BLaER1 (cell line): ENCODE measurements around the gene GCNT4.

Source experiments
- H3K27ac ChIP-seq: shearing (Covaris generic); formaldehyde crosslinking; 2 replicates; pipeline ENCODE4 v1.8.1; 2022
- H3K27me3 ChIP-seq: shearing (Covaris generic); formaldehyde crosslinking; 2 replicates; pipeline ENCODE4 v1.8.1; 2022
- H3K36me3 ChIP-seq: shearing (Covaris generic); formaldehyde crosslinking; 2 replicates; pipeline ENCODE4 v1.8.1; 2022
- H3K4me1 ChIP-seq: shearing (Covaris generic); formaldehyde crosslinking; 2 replicates; pipeline ENCODE4 v1.8.1; 2022
- H3K4me2 ChIP-seq: shearing (Covaris generic); formaldehyde crosslinking; 2 replicates; pipeline ENCODE4 v1.8.1; 2022
- H3K4me3 ChIP-seq: shearing (Covaris generic); formaldehyde crosslinking; 2 replicates; pipeline ENCODE4 v1.8.1; 2022
- H3K9ac ChIP-seq: shearing (Covaris generic); formaldehyde crosslinking; 2 replicates; pipeline ENCODE4 v1.8.1; 2022
- H3K9me3 ChIP-seq: shearing (Covaris generic); formaldehyde crosslinking; 2 replicates; pipeline ENCODE4 v1.8.1; 2022
- H4K20me1 ChIP-seq: shearing (Covaris generic); formaldehyde crosslinking; 2 replicates; pipeline ENCODE4 v1.8.1; 2022
- Cebpa-rat ChIP-seq: shearing (Covaris generic); IDR thresholded peaks from 2 replicates; pipeline ENCODE4 v1.8.1; 2022

Gene GCNT4

DNA sequence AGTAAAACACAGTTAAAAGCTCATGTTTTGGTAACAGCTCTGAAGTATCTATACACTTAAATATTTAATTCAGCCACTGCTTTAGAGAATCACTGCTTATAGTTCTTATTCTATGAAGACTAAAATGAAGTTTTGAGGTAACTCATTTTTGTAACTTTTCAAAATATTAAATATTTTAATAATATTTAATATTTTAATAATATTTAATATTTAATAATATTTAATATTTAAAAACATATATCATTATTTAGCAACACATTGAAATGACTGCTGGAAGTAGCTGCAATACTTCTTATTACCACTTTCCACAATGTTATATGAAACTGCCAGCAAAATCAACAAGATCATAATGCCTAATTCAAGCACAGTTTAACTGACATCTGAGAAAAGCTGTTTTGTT lies 18.7 kb upstream of the GCNT4 start:
- Histone ChIP-seq H3K9ac (no peak overlapping the region), H3K36me3 (no peaks in the 10 kb centered on the region), H4K20me1 (no peaks in the 10 kb centered on the region), H3K4me2 (no peak overlapping the region), H3K27me3 (no peaks in the 10 kb centered on the region), H3K4me3 (no peak overlapping the region), H3K9me3 (no peaks in the 10 kb centered on the region), H3K4me1 (no peaks in the 10 kb centered on the region), H3K27ac (no peak overlapping the region)
- no peak for TF ChIP-seq Cebpa-rat

DNA sequence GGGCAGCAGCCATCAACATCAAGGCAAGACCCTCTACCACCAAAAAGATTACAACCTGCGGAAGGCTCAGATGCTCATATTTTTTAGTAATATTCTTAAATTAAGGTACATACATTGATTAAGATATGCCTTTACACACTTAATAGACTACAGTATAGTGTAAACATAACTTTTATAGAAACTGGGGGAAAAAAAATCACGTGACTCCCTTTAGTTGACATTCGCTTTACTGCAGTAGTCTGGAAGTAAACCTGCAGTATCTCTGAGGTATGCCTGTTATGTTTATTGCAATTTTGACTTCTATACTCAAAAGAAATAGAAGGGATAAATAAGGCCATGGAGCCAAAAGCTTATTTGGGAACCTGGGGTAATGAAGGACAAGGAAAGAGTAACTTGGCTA lies 15.1 kb upstream of the GCNT4 start:
- Histone ChIP-seq H3K9ac (no peak overlapping the region), H3K36me3 (no peaks in the 10 kb centered on the region), H4K20me1 (no peaks in the 10 kb centered on the region), H3K4me3 (no peak overlapping the region), H3K4me1 (no peaks in the 10 kb centered on the region), H3K9me3 (no peaks in the 10 kb centered on the region), H3K27me3 (no peaks in the 10 kb centered on the region), H3K4me2 (no peak overlapping the region), H3K27ac (no peak overlapping the region)
- TF ChIP-seq Cebpa-rat = no peak

DNA sequence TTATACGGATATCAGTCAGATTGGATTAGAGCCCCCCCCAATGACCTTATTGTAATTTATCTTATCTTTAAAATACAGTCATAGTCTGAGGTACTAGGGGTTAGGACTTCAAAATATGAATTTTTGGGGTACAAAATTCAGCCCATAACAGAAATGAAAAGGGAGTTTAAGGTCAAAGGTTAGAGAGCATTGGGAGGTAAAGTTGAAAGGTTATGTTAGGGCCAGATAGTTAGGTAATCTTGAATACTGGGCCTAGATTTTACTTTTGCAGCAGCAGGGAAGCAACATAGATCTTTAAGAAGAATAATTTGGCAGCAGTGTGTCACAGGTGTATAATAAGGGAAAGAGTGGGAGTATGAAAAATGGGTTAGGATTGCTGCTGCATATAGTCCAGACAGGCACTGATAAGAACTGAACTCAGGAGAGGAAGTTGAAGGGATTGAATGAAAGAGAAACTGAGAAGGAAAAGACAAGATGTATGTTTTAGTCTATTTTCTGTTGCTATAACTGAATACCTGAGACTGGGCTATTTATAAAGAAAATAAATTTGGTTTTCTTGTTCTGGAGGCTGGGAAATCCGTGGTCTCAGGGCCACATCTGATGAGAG lies 10.7 kb upstream of the GCNT4 start:
- Histone ChIP-seq H3K36me3 (no peaks in the 10 kb centered on the region), H3K27me3 (no peaks in the 10 kb centered on the region), H3K4me3 (no peak overlapping the region), H3K4me2 (no peak overlapping the region), H3K4me1 (peaks cover 11% of the 10 kb centered on the region), H4K20me1 (no peaks in the 10 kb centered on the region), H3K9me3 (no peaks in the 10 kb centered on the region), H3K27ac (no peak overlapping the region), H3K9ac (no peak overlapping the region)
- no peak for TF ChIP-seq Cebpa-rat

DNA sequence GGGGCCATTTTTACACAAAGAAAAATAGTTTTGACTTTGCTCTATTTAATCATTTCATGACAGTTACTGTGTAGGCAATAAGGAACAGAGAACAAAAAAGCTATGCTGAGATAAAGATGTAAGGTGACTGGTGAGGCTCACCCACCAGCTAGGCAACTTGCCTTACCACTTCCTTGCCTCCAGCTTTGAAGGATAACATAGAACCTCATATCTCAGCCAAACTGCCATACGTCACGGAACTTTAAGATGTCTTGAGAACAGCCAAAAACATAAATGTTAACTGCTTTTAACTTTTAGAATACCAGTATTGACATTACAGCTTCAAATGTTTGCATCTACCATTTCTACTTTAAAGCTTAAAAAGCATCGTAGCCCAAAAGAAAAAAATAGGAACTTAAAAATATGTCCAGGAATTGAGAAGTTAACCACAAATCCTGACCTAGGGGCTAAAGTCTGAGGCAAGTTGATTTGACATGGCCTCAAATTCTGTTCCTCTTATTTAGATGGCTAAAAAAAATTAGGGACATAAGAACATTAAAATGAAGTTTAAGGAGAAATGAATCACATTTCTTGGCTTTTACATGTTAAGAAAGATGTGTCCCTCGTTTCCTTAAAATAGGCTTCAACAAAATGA lies 7.7 kb upstream of the GCNT4 start:
- no peak overlapping the region for H3K4me3 ChIP-seq
- no peak overlapping the region for H3K27ac ChIP-seq
- H4K20me1 ChIP-seq = no peaks in the 10 kb centered on the region
- peaks cover 11% of the 10 kb centered on the region for H3K4me1 ChIP-seq
- no peak for TF ChIP-seq Cebpa-rat
- H3K36me3 ChIP-seq = no peaks in the 10 kb centered on the region
- H3K27me3 ChIP-seq = peaks cover under 1% of the 10 kb centered on the region; the same call in 1 of the 2 replicates
- 0 out of 2 replicates have a peak overlapping the region, but pooled peaks have one; percentile 11 for H3K4me2 ChIP-seq
- H3K9me3 ChIP-seq = no peaks in the 10 kb centered on the region
- no peak overlapping the region for H3K9ac ChIP-seq

DNA sequence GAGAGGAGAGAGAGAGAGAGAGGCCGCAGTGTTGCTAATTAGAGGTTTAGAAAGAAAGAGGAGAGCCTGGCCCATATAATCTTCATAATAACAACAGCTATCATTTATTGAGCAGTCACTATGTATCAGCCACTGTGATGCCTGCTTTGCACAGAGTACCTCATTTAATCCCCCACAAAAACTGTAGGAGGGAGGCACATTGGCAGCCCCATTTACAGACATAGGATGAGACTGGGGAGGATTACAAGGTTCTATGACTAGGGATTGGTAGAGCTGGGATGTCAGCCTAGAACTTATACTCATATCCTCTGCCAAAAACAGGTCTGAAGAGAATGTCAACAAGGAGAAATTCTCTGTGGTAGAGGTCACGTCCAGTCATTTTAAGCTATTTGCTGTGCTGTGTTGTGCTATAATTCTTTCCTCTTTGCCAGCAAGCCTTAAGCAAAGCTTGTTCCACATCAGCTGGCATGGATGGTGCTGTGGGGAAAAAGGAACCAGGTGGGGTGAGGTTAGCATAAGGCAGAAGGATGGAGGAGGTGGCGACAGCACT lies 6.7 kb upstream of the GCNT4 start:
- Histone ChIP-seq H3K9ac (no peak overlapping the region), H3K27me3 (peaks cover 10% of the 10 kb centered on the region), H3K9me3 (no peaks in the 10 kb centered on the region), H3K36me3 (no peaks in the 10 kb centered on the region), H3K4me1 (peaks cover 11% of the 10 kb centered on the region), H4K20me1 (peaks cover 4% of the 10 kb centered on the region; the same call in 1 of the 2 replicates), H3K4me3 (no peak overlapping the region), H3K27ac (no peak overlapping the region), H3K4me2 (no peak overlapping the region)
- no peak for TF ChIP-seq Cebpa-rat

DNA sequence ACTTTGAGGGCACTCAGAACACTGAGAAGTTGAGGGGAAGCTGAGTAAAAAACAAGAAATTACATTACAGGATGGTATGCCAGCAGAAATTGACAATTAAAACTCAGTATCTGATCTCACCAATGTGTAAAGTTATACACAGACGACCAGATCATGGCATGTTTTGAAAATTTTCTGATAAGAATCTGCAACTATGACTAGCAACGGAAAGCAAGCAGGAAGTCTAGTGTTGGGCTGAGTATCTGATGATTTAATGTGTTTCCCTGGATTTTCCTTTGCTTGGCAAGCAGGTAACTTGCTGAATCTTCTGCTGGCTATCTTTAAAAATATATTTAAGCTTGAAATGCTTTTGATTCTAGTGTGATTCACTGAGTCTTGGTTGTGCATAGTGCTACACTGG lies 5.2 kb upstream of the GCNT4 start:
- Histone ChIP-seq H3K4me2 (no peak overlapping the region), H3K4me3 (no peak overlapping the region), H3K4me1 (peaks cover 16% of the 10 kb centered on the region), H3K27ac (no peak overlapping the region), H3K9ac (no peak overlapping the region), H3K9me3 (no peaks in the 10 kb centered on the region), H4K20me1 (peaks cover 7% of the 10 kb centered on the region; the same call in 1 of the 2 replicates), H3K36me3 (no peaks in the 10 kb centered on the region), H3K27me3 (peaks cover 25% of the 10 kb centered on the region)
- TF ChIP-seq Cebpa-rat = no peak

DNA sequence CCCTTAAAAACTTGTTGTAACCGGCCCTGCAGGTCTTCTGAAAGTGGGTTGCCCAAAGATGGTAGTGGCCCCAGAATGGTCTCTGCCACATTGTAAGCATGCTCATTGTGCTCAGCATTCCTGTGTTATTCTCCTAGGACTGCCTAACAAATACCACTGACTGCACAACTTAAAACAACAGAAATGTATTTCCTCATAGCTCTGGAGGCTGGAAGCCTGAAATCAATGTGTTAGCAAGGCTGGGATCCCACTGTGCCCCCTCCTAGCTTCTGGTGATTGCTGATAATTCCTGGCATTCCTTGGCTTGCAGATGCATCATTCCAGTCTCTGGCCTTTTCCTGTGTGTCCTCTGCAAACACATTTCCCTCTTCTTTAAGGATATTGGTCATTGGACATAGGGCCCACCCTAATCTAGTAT lies 3.4 kb upstream of the GCNT4 start:
- Histone ChIP-seq H3K9me3 (no peaks in the 10 kb centered on the region), H3K9ac (no peak overlapping the region), H4K20me1 (peaks cover 7% of the 10 kb centered on the region; the same call in 1 of the 2 replicates), H3K27me3 (peaks cover 43% of the 10 kb centered on the region), H3K36me3 (no peaks in the 10 kb centered on the region), H3K4me3 (no peak overlapping the region), H3K4me1 (peaks cover 22% of the 10 kb centered on the region), H3K4me2 (no peak overlapping the region), H3K27ac (no peak overlapping the region)
- no peak for TF ChIP-seq Cebpa-rat

DNA sequence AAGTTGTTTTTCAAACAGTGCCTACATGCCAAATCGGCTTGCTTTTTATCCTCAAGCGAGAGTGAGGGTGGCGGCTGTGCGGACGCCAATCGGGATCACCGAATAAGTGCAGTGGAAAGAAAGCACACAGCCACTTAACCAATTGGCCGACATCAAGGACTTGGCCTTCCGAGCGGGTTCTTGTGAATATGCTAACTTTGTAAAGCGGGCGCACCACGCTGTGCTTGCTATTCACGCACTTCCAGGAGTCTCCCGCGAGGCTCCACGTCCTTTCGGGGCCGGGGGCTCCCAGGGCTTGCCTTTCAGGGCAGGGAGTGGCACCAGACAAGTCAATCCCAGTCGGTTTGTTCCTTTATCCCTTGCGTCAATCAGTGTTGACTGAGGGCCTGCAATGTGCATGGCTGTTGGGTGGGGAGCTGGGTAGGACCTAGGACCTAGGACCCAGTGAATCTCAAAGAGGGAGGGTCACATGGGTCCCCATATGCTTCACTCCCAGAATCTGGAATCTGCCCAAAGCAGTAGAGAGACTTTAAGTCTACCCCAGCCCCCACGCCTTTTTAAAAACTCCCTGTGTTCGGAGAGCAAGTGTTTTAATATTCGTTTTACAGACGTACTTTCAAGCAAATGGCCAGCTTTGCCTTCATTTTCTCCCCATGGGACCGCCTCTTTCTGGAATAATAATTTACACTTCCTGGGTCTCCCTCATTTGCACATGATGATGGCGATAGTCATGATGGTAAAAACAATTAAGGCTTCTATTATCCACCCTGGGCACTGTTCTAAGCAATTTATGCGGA lies 2.0 kb upstream of the GCNT4 start:
- peaks cover 11% of the 10 kb centered on the region for H3K4me1 ChIP-seq
- no peak overlapping the region for H3K9ac ChIP-seq
- H3K4me3 ChIP-seq = peak overlapping the region; percentile 85
- peak overlapping the region; percentile 99 for H3K4me2 ChIP-seq
- H3K27me3 ChIP-seq = peaks cover 44% of the 10 kb centered on the region
- H3K36me3 ChIP-seq = no peaks in the 10 kb centered on the region
- H3K9me3 ChIP-seq = no peaks in the 10 kb centered on the region
- H4K20me1 ChIP-seq = peaks cover 7% of the 10 kb centered on the region; the same call in 1 of the 2 replicates
- H3K27ac ChIP-seq = no peak overlapping the region
- no peak for TF ChIP-seq Cebpa-rat

DNA sequence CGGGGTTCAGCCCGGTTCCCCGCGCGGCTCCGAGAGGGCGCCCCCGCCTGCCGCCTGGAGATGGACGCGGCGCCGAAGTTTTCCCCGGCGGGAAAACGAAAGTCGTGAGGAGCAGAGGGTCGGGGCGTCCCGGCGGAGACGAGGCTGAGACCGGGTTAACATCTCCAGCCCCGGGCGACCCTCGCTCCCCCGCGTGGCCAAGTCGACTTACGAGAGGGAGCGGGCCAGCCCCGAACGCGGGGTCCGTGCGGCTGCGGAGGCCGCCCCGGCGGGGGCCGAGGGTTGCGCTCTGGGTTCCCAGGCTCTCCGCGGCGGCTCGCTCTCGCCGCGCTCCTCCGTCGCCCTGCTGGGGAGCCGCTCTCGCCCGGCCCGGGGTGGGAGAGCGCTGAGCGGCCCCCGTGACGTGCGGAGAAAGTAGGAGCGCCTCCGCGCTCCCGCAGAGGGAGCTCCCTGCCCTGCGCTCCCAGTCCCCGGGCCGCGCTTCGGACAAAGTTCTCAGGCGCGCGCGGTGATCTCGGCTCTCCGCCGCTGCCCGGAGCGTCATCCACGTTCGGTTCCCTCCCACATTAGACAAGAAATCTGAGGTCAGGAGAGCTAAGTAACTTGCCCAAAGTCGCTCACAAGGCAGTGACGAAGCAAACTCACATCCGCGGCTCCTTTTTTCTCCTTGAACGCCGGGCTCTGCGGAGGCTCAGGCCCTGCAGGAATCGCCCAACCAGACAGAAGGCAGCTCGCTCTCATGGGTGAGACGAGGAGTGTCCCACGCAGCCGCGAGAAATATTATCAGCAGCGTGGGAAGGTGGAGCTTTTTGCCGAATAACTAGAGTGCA lies 1.2 kb upstream of the GCNT4 start:
- no peak for TF ChIP-seq Cebpa-rat

More for the DNA sequence above, 1.2 kb upstream of the GCNT4 start:
- H3K4me1 ChIP-seq = peaks cover 11% of the 10 kb centered on the region
- peak overlapping the region; percentile 85 for H3K4me3 ChIP-seq
- peak overlapping the region; percentile 99 for H3K4me2 ChIP-seq
- no peaks in the 10 kb centered on the region for H3K36me3 ChIP-seq
- H4K20me1 ChIP-seq = peaks cover 7% of the 10 kb centered on the region; the same call in 1 of the 2 replicates
- H3K27me3 ChIP-seq = peaks cover 44% of the 10 kb centered on the region
- peak overlapping the region; percentile 58 for H3K9ac ChIP-seq
- H3K9me3 ChIP-seq = no peaks in the 10 kb centered on the region
- H3K27ac ChIP-seq = no peak overlapping the region
